Activated CD4-positive, alpha-beta T cell treated with anti-CD3 and anti-CD28 coated beads, Interleukin-2, amount 50 U/mL, for 48 hours (primary cell): Measurements from ENCODE around the gene IL1R2.
"Not testable (repeated sequence)": the region's sequence is repeated elsewhere in the genome, so short reads cannot be mapped to it uniquely, and the experiment has no call there.

ENCODE experiments used
- DNase-seq, 2 experiments: peaks; one replicate each; pipeline ENCODE4 v3.0.0-alpha.2; 2020

IL1R2 gene

GRCh38 chr2:102000813-102001766, 9.3 kb downstream of the IL1R2 start:
- DNase-seq: peak; percentile 36 to 51

- DNase-seq: peak in 1 of 2 experiments; percentile 59
These were observed 10.0 kb downstream of the IL1R2 start for GRCh38 chr2:102001767-102002142.

- DNase-seq: no peak
These were observed 10.5 kb downstream of the IL1R2 start for GRCh38 chr2:102002228-102002627.

- not testable (repeated sequence) for DNase-seq
These were observed 11.1 kb downstream of the IL1R2 start for GRCh38 chr2:102002909-102003308.

GRCh38 chr2:102003696-102004095, 11.9 kb downstream of the IL1R2 start:
- DNase-seq: no peak

GRCh38 chr2:102004581-102004980, 12.8 kb downstream of the IL1R2 start:
- DNase-seq: no peak

GRCh38 chr2:102005449-102005848, 13.7 kb downstream of the IL1R2 start:
- DNase-seq: no peak

GRCh38 chr2:102005989-102006885, 14.5 kb downstream of the IL1R2 start:
- peak; percentile 36 to 54 for DNase-seq

- DNase-seq: no peak
These were observed 15.1 kb downstream of the IL1R2 start for GRCh38 chr2:102006886-102007278.

GRCh38 chr2:102008490-102008889, 16.7 kb downstream of the IL1R2 start:
- no peak for DNase-seq

- DNase-seq: no peak
These were observed 17.8 kb downstream of the IL1R2 start for GRCh38 chr2:102009557-102009956.

- no peak for DNase-seq
These were observed 19.1 kb downstream of the IL1R2 start for GRCh38 chr2:102010902-102011301.

- no peak for DNase-seq
These were observed 20.4 kb downstream of the IL1R2 start for GRCh38 chr2:102012061-102012614.

- DNase-seq: no peak
These were observed 21.7 kb downstream of the IL1R2 start for GRCh38 chr2:102013206-102014040.

- DNase-seq: no peak
These were observed 22.2 kb downstream of the IL1R2 start for GRCh38 chr2:102014041-102014345.

GRCh38 chr2:102015399-102015798, 23.6 kb downstream of the IL1R2 start:
- no peak for DNase-seq

- DNase-seq: no peak
These were observed 24.7 kb downstream of the IL1R2 start for GRCh38 chr2:102016399-102016955.

GRCh38 chr2:102018823-102019445, 27.2 kb downstream of the IL1R2 start:
- DNase-seq: no peak

- peak; percentile 94 to 95 for DNase-seq
These were observed 28.9 kb downstream of the IL1R2 start for GRCh38 chr2:102020596-102021170.

GRCh38 chr2:102021779-102022178, 30.0 kb downstream of the IL1R2 start:
- no peak for DNase-seq

- DNase-seq: no peak
These were observed 31.3 kb downstream of the IL1R2 start for GRCh38 chr2:102022884-102023539.
